Gastrocnemius medialis (tissue), 4 donors: Measurements from ENCODE around the gene EVL. TPM values are rescaled to one million over a fixed set of nuclear protein-coding genes. Genes with fewer than 3 reads are reported as not detected.

Source experiments
- ATAC-seq, 2 donors: fragments of 150-250 bp; one replicate each; pipeline ENCODE4 v1.9.1; 2016
- DNase-seq, 2 donors: peaks; one replicate each; pipeline ENCODE4 v3.0.0-alpha.2; 2019
- H3K27ac ChIP-seq, 4 donors: fragments of 200-600 bp; sonication (generic); 1 replicate in 1 of 4; 2 replicates in 3 of 4; pipeline ENCODE4 v1.5.1; 2016 to 2018; ENCODE audit warnings: mild to moderate bottlenecking in 2 of 4, moderate library complexity in 1 of 4
- H3K27me3 ChIP-seq, 3 donors: fragments of 200-600 bp; sonication (generic) in 2 of 3; 1 replicate in 1 of 3; 2 replicates in 2 of 3; pipeline versions ENCODE4 v1.5.1 to v1.6.0; 2016 to 2019; ENCODE audit warnings: mild to moderate bottlenecking in 1 of 3, moderate library complexity in 1 of 3
- H3K36me3 ChIP-seq, 2 donors: fragments of 200-600 bp; sonication (generic) in 1 of 2; one replicate each; pipeline ENCODE4 v1.5.1; 2017 to 2018
- H3K4me1 ChIP-seq, 2 donors: fragments of 200-600 bp; sonication (generic) in 1 of 2; one replicate each; pipeline ENCODE4 v1.5.1; 2016 to 2017; ENCODE audit warnings: mild to moderate bottlenecking in 2 of 2
- H3K4me3 ChIP-seq, 4 donors: fragments of 200-600 bp; sonication (generic) in 3 of 4; 1 replicate in 1 of 4; 2 replicates in 3 of 4; pipeline ENCODE4 v1.5.1; 2016 to 2019; ENCODE audit warnings: mild to moderate bottlenecking in 2 of 4
- H3K9me3 ChIP-seq, 3 donors: fragments of 200-600 bp; sonication (generic) in 2 of 3; 1 replicate in 1 of 3; 2 replicates in 2 of 3; pipeline ENCODE4 v1.5.1; 2016 to 2019
- CTCF ChIP-seq, 5 experiments: fragments of 450-650 bp in 3 of 5; fragments of 200-600 bp in 2 of 5; sonication (generic) in 2 of 5; IDR thresholded peaks in 4 of 5; conservative IDR thresholded peaks in 1 of 5; 1 replicate in 4 of 5; 2 replicates in 1 of 5; pipeline ENCODE4 v1.5.1; 2016 to 2019; ENCODE audit warnings: antibody characterized with exemption in 5 of 5, mild to moderate bottlenecking in 3 of 5, moderate library complexity in 3 of 5
- POLR2A ChIP-seq, 2 donors: fragments of 450-650 bp; IDR thresholded peaks; one replicate each; pipeline ENCODE4 v1.6.1; 2017; ENCODE audit warnings: antibody characterized with exemption in 2 of 2, mild to moderate bottlenecking in 2 of 2, moderate library complexity in 2 of 2
- in situ Hi-C, 4 donors: fragments of 200-750 bp; cut with MboI; loops; one replicate each; pipeline versions ENCODE4 v1.15.0 to v1.8.0; 2017; ENCODE audit warnings: low sequenced_read_pairs in 4 of 4
- intact Hi-C: fragments of 100-400 bp; cut with DNase I; formaldehyde crosslinking; loops from one replicate; pipeline ENCODE4 v1.15.1; 2023; ENCODE audit warnings: low total_unique reads
- total RNA-seq, 4 donors: library from RNA; depleted of rRNA; stranded (reverse); fragments of >200 nt; gene quantifications; one replicate each; pipeline versions ENCODE4 v1.1.0 to v1.2.3, GENCODE V29; 2016

Gene EVL
- total RNA-seq, 4 donors from 2014 or later = 5.8 to 14.3 (median 9.5) TPM

- intact Hi-C loops (no loop called here), in situ Hi-C loops (no loop called here)
- Histone ChIP-seq H3K27me3 (no peaks in the 10 kb centered on the region), H3K36me3 (no peaks in the 10 kb centered on the region), H3K4me3 (no peak overlapping the region), H3K9me3 (no peaks in the 10 kb centered on the region), H3K4me1 (peaks cover 3 to 6% of the 10 kb centered on the region in 2 donors), H3K27ac (peak overlapping the region in 2 of 4 donors; percentile 8 to 27)
- DNase-seq = no peak
- ATAC-seq = no peak
- no peak for TF ChIP-seq CTCF (IDR thresholded peaks at IDR 0.05 in 4 of 5, conservative IDR thresholded peaks at IDR 0.05 in 1 of 5)
- TF ChIP-seq POLR2A (IDR thresholded peaks at IDR 0.05) = no peak
Observed at GRCh38 chr14:100077441-100077840, 12.2 kb downstream of the EVL start.

- TF ChIP-seq POLR2A (IDR thresholded peaks at IDR 0.05) = no peak
- Histone ChIP-seq H3K4me3 (no peak overlapping the region), H3K9me3 (no peaks in the 10 kb centered on the region), H3K4me1 (peaks cover 3 to 6% of the 10 kb centered on the region in 2 donors), H3K27ac (no peak overlapping the region), H3K27me3 (no peaks in the 10 kb centered on the region), H3K36me3 (no peaks in the 10 kb centered on the region)
- DNase-seq (no peak), ATAC-seq (no peak)
- intact Hi-C loops = no loop called here
- in situ Hi-C loops = no loop called here
Observed at GRCh38 chr14:100078216-100078803, 13.1 kb downstream of the EVL start.

- in situ Hi-C loops = no loop called here
- Histone ChIP-seq H3K4me1 (peaks cover 3 to 6% of the 10 kb centered on the region in 2 donors), H3K36me3 (no peaks in the 10 kb centered on the region), H3K9me3 (no peaks in the 10 kb centered on the region), H3K27ac (peak overlapping the region in 1 of 4 donors; percentile 15), H3K27me3 (no peaks in the 10 kb centered on the region), H3K4me3 (no peak overlapping the region)
- DNase-seq = no peak
- no peak for TF ChIP-seq CTCF (IDR thresholded peaks at IDR 0.05 in 4 of 5, conservative IDR thresholded peaks at IDR 0.05 in 1 of 5)
- intact Hi-C loops = no loop called here
- peak in 1 of 2 donors; percentile 22 for ATAC-seq
Observed at GRCh38 chr14:100078997-100079725, 13.9 kb downstream of the EVL start.

- DNase-seq = no peak
- Histone ChIP-seq H3K4me3 (no peak overlapping the region), H3K36me3 (no peaks in the 10 kb centered on the region), H3K27me3 (no peaks in the 10 kb centered on the region), H3K9me3 (no peaks in the 10 kb centered on the region), H3K27ac (no peak overlapping the region), H3K4me1 (peaks cover 3 to 6% of the 10 kb centered on the region in 2 donors)
- no peak for ATAC-seq
- intact Hi-C loops = no loop called here
- TF ChIP-seq POLR2A (IDR thresholded peaks at IDR 0.05) (no peak), CTCF (IDR thresholded peaks at IDR 0.05 in 4 of 5, conservative IDR thresholded peaks at IDR 0.05 in 1 of 5) (no peak)
- in situ Hi-C loops = no loop called here
Observed at GRCh38 chr14:100079726-100080005, 14.4 kb downstream of the EVL start.

GRCh38 chr14:100080206-100080605, 15.0 kb downstream of the EVL start:
- ATAC-seq = no peak
- TF ChIP-seq POLR2A (IDR thresholded peaks at IDR 0.05) = no peak
- no peak for TF ChIP-seq CTCF (IDR thresholded peaks at IDR 0.05 in 4 of 5, conservative IDR thresholded peaks at IDR 0.05 in 1 of 5)
- peaks cover 3 to 6% of the 10 kb centered on the region in 2 donors for H3K4me1 ChIP-seq

More at GRCh38 chr14:100080206-100080605, 15.0 kb downstream of the EVL start:
- no peak overlapping the region for H3K27ac ChIP-seq
- H3K9me3 ChIP-seq = no peaks in the 10 kb centered on the region
- intact Hi-C loops (no loop called here), in situ Hi-C loops (no loop called here)
- H3K27me3 ChIP-seq = no peaks in the 10 kb centered on the region
- DNase-seq = no peak
- no peaks in the 10 kb centered on the region for H3K36me3 ChIP-seq
- H3K4me3 ChIP-seq = no peak overlapping the region
